GM21717 (cell line): ENCODE measurements around the gene AMBP.

ENCODE experiments used
- ATAC-seq: cut with Tn5 transposase; IDR thresholded peaks from one replicate; pipeline ENCODE4 v1.9.1; 2021; ENCODE audit warnings: mild to moderate bottlenecking, moderate library complexity; ENCODE audit not compliant: unreplicated experiment

Gene AMBP

DNA sequence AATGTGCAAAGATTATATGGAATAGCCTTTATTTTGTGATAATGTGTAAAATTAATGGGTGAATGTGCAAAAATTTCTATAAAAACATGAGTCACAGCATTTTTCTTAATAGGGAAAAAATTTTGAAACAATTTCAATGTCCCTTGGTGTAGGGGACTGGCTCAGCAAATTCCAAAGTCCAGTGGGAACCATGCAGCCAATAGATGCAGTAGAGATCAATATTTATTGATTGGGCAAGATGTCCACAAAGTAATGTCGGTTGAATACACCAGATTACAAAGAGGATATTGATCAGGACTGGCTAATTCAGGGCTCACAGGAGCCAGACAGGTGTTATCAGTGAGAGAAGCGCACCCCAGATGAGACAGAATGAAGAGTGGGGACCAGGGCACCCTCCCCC, 62.5 kb downstream of the AMBP start:
- no peak for ATAC-seq

- no peak for ATAC-seq
These were observed 64.1 kb downstream of the AMBP start for GRCh38 chr9:114014044-114014443.

DNA sequence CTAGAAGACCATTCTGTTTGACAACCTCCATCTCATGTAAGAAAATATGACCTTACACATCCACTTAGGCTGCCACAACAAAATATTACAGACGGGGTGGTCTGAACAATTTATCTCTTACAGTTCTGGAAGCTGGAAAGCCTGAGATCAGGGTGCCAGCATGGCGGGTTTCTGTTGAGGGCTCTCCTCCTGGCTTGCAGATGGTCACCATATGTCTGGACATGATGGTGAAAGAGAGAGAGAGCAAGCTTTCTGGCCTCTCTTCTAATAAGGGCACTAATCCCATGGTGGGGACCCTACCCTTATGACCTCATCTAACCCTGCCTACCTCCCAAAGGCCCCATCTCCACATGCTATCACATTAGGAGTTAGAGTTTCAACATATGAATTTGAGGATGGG, 66.0 kb downstream of the AMBP start:
- no peak for ATAC-seq

DNA sequence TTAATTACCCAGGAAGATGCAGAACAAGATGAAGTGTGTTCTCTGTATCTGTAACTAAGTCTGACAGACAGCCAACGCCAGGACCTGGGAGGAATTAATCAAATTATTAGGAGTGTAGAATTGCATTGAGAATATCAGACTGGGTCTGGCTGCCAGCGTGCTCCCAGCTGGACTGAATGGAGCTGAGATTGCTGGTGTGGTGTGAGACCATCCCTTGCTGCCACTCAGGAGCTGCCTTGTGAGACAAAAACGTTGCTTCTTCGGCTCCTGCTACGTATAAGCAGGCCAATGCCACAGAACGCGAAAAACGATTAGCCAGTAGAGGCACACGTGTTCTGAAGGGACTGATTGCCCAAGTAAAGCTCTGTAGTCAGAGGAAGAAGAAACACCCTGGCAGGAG, 66.8 kb downstream of the AMBP start:
- ATAC-seq: no peak
